Measurements from ENCODE around the gene MCIDAS. TPM values are rescaled to one million over a fixed set of nuclear protein-coding genes. Genes with fewer than 3 reads are reported as not detected.

The MCIDAS gene
- total and polyA plus RNA-seq, 2 of the 13 experiments (the other 11 are each of a cell fraction or from before 2014, with no cell fraction given): not detected

DNA sequence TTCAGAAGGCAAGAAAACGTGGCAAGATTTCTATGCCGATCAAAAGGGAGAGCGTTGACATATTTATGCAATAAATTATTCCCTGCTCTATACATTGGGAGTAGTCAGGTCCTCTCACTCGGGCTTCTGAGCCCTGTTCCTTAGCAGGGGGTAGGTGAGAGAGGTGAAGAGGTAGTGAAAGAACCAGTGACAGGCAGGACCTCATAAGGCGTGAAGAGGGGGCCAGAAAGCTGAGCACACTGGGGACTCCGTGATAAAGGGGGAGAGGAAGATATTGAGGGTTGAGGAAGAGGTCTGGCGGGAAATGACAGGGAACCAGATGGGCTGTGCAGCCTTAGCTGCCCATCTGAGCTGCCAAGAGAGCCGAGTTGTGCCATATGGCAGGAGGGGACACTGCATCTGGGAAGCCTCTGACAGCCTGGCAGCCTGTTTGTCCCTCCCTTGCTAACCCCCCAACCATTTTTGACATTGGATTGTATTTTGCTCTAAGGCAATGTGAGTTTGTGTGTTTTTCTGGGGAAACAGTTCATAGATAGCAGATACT, 53.4 kb downstream of the MCIDAS start:
- Histone ChIP-seq H3K27ac (ENCODE audit: extremely low read length, insufficient read depth, low read length) (no peak overlapping the region), H3K36me3 (replicated peaks in 1 of 2; ENCODE audit: control insufficient read depth in 1 of 2, insufficient read depth in 2 of 2, low read length in 2 of 2) (no peaks in the 10 kb centered on the region), H3K27me3 (ENCODE audit: control insufficient read depth in 1 of 2, insufficient read depth in 2 of 2, low read length in 2 of 2) (peaks cover 2 to 39% of the 10 kb centered on the region in 2 experiments; a peak in 3 of 5 replicates), H3K9me3 (ENCODE audit: low read length) (no peaks in the 10 kb centered on the region), H3K9ac (ENCODE audit: insufficient read depth, low read depth, low read length) (peak overlapping the region; percentile 49; the same call in 1 of the 2 replicates), H4K20me1 (ENCODE audit: insufficient read depth, low read length) (no peaks in the 10 kb centered on the region; the same call in 1 of the 2 replicates), H3K79me2 (ENCODE audit: insufficient read depth, low read length) (no peaks in the 10 kb centered on the region), H3K4me1 (ENCODE audit: insufficient read depth, low read length) (peaks cover 39% of the 10 kb centered on the region), H2AFZ (ENCODE audit: low read length) (peak overlapping the region; percentile 66), H3K4me2 (ENCODE audit: low read depth, low read length) (peak overlapping the region; percentile 97), H3K4me3 (replicated peaks in 1 of 3; ENCODE audit: insufficient read depth in 1 of 3, low read depth in 2 of 3, low read length in 3 of 3) (peak overlapping the region; percentile 52 to 70 (median 59))
- TF ChIP-seq ZNF674 (CRISPR knock-in tag; IDR thresholded peaks at IDR 0.05; ENCODE audit: low read depth) (no peak), ZNF180 (CRISPR knock-in tag; IDR thresholded peaks at IDR 0.05; ENCODE audit: borderline replicate concordance, low read depth) (no peak), ZBTB43 (CRISPR knock-in tag; conservative IDR thresholded peaks at IDR 0.05) (no peak), FOXK1 (CRISPR knock-in tag; IDR thresholded peaks at IDR 0.05; ENCODE audit: borderline replicate concordance, low read depth) (no peak), ZNF569 (CRISPR knock-in tag; IDR thresholded peaks at IDR 0.05; ENCODE audit: borderline replicate concordance) (no peak), ZNF746 (CRISPR knock-in tag; IDR thresholded peaks at IDR 0.05) (no peak), SRF (IDR thresholded peaks at IDR 0.05; ENCODE audit: low read depth, low read length) (no peak), TCF7 (IDR thresholded peaks at IDR 0.05; ENCODE audit: low read depth) (no peak), NCOA2 (CRISPR knock-in tag; IDR thresholded peaks at IDR 0.05) (no peak), ISX (CRISPR knock-in tag; conservative IDR thresholded peaks at IDR 0.05) (no peak), HDAC2 (CRISPR knock-in tag; IDR thresholded peaks at IDR 0.05) (no peak), LCORL (IDR thresholded peaks at IDR 0.05) (no peak), LCORL (CRISPR knock-in tag; IDR thresholded peaks at IDR 0.05) (no peak), AGO1 (IDR thresholded peaks at IDR 0.05; ENCODE audit: low read depth, low read length, poor library complexity, severe bottlenecking) (no peak), ZNF10 (CRISPR knock-in tag; IDR thresholded peaks at IDR 0.05; ENCODE audit: borderline replicate concordance, low read depth) (no peak)
- TF ChIP-seq, protein P1, sequence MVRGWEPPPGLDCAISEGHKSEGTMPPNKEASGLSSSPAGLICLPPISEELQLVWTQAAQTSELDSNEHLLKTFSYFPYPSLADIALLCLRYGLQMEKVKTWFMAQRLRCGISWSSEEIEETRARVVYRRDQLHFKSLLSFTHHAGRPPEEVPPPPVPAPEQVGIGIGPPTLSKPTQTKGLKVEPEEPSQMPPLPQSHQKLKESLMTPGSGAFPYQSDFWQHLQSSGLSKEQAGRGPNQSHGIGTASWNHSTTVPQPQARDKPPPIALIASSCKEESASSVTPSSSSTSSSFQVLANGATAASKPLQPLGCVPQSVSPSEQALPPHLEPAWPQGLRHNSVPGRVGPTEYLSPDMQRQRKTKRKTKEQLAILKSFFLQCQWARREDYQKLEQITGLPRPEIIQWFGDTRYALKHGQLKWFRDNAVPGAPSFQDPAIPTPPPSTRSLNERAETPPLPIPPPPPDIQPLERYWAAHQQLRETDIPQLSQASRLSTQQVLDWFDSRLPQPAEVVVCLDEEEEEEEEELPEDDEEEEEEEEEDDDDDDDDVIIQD (CRISPR knock-in tag; IDR thresholded peaks at IDR 0.05; ENCODE audit: low read depth): no peak
- TF ChIP-seq, protein P2, sequence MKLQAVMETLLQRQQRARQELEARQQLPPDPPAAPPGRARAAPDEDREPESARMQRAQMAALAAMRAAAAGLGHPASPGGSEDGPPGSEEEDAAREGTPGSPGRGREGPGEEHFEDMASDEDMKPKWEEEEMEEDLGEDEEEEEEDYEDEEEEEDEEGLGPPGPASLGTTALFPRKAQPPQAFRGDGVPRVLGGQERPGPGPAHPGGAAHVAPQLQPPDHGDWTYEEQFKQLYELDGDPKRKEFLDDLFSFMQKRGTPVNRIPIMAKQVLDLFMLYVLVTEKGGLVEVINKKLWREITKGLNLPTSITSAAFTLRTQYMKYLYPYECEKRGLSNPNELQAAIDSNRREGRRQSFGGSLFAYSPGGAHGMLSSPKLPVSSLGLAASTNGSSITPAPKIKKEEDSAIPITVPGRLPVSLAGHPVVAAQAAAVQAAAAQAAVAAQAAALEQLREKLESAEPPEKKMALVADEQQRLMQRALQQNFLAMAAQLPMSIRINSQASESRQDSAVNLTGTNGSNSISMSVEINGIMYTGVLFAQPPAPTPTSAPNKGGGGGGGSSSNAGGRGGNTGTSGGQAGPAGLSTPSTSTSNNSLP (IDR thresholded peaks at IDR 0.05; ENCODE audit: low read depth, low read length): no peak
- in situ Hi-C loops (cut with HindIII; ENCODE audit: extremely low pct_ligation_motif_present, low pct_unique_long_range_greater_than_20kb) (loop anchor here (5.0 to 25.0 kb wide), 2 partner anchors 519 to 661 kb away; partner anchors contain the start of gene SNX18), intact Hi-C loops (cut with micrococcal nuclease; ENCODE audit: unreplicated experiment) (loop anchor here (1.0 to 10.0 kb wide), 6 partner anchors 53 to 761 kb away; partner anchors contain the start of gene MCIDAS)
- ATAC-seq (peak; percentile 17), DNase-seq (ENCODE audit: low spot score) (no peak), FAIRE-seq (no peak)
- WGBS (ENCODE audit: low lambda C conversion rate): 4% methylated on average over 8 of the region's 8 CpGs
- no TSS peak for BruUV-seq (replicated peaks)
- ChIA-PET POLR2A (no interaction called here), CTCF (ENCODE audit: low intra/inter-chr PET ratio, low total read pairs) (no interaction called here)
